NCI-H526 treated with DMSO at 0.1 percent for 48 hours (cell line): ENCODE data around the gene MUS81.
A peak's percentile ranks its signal among the peaks of the same experiment; 100 is the strongest.
"Not testable (repeated sequence)": the region's sequence is repeated elsewhere in the genome, so short reads cannot be mapped to it uniquely, and the experiment has no call there.

Experiments
- DNase-seq: peaks from one replicate; lab custom pipeline; 2025; lab: John Stamatoyannopoulos, UW

The MUS81 gene

GRCh38 chr11:65848693-65849092 lies 11.5 kb upstream of the MUS81 start:
- not testable (repeated sequence) for DNase-seq

GRCh38 chr11:65849366-65849765 lies 10.9 kb upstream of the MUS81 start:
- no peak for DNase-seq

GRCh38 chr11:65849771-65850216 lies 10.4 kb upstream of the MUS81 start:
- DNase-seq = no peak

- DNase-seq = no peak
These were observed 9.8 kb upstream of the MUS81 start for GRCh38 chr11:65850217-65851082.

- DNase-seq = no peak
These were observed 9.1 kb upstream of the MUS81 start for GRCh38 chr11:65851083-65851579.

- DNase-seq = no peak
These were observed 8.3 kb upstream of the MUS81 start for GRCh38 chr11:65851811-65852507.

GRCh38 chr11:65852508-65853245 lies 7.6 kb upstream of the MUS81 start:
- DNase-seq = no peak

- no peak for DNase-seq
These were observed 6.8 kb upstream of the MUS81 start for GRCh38 chr11:65853246-65853979.

- no peak for DNase-seq
These were observed 6.1 kb upstream of the MUS81 start for GRCh38 chr11:65854161-65854592.

- DNase-seq = no peak
These were observed 5.1 kb upstream of the MUS81 start for GRCh38 chr11:65854852-65855837.

GRCh38 chr11:65855927-65856363 lies 4.3 kb upstream of the MUS81 start:
- DNase-seq = no peak

- peak; percentile 30 for DNase-seq
These were observed 3.3 kb upstream of the MUS81 start for GRCh38 chr11:65856689-65857499.

- DNase-seq = no peak
These were observed 2.8 kb upstream of the MUS81 start for GRCh38 chr11:65857500-65857852.

GRCh38 chr11:65857853-65858680 lies 2.2 kb upstream of the MUS81 start, which contains the start of gene CFL1:
Gene CFL1, minus strand, starts transcription at chr11:65858180. Its CDS starts 81 bp downstream, at chr11:65858099.
- peak; percentile 97 for DNase-seq

GRCh38 chr11:65858681-65859087 lies 1.5 kb upstream of the MUS81 start:
- DNase-seq = no peak

GRCh38 chr11:65859095-65859811 lies 980 bp upstream of the MUS81 start:
- peak; percentile 97 for DNase-seq

GRCh38 chr11:65859812-65860277 lies 388 bp upstream of the MUS81 start:
- DNase-seq = no peak

- DNase-seq = no peak
These were observed 902 bp downstream of the MUS81 start for GRCh38 chr11:65861165-65861505.
